ENCODE data around the gene CMTR2.

The CMTR2 gene

GRCh38 chr16:71282943-71283342 lies 6.3 kb downstream of the CMTR2 start:
- in situ Hi-C loops (cut with MboI; ENCODE audit: low sequenced_read_pairs), result no loop called here

- in situ Hi-C loops (cut with MboI; ENCODE audit: low sequenced_read_pairs), result no loop called here
These were observed 12.4 kb downstream of the CMTR2 start for GRCh38 chr16:71276589-71277334.

GRCh38 chr16:71273384-71273783 lies 15.8 kb downstream of the CMTR2 start:
- in situ Hi-C loops (cut with MboI; ENCODE audit: low sequenced_read_pairs), result no loop called here

GRCh38 chr16:71264299-71264698 lies 24.9 kb downstream of the CMTR2 start:
- in situ Hi-C loops (cut with MboI; ENCODE audit: low sequenced_read_pairs), result no loop called here

GRCh38 chr16:71263582-71263981 lies 25.6 kb downstream of the CMTR2 start:
- in situ Hi-C loops (cut with MboI; ENCODE audit: low sequenced_read_pairs), result no loop called here

- in situ Hi-C loops (cut with MboI; ENCODE audit: low sequenced_read_pairs), result no loop called here
These were observed 26.8 kb downstream of the CMTR2 start for GRCh38 chr16:71262391-71262790.

GRCh38 chr16:71260995-71261394 lies 28.2 kb downstream of the CMTR2 start:
- in situ Hi-C loops (cut with MboI; ENCODE audit: low sequenced_read_pairs), result no loop called here

- in situ Hi-C loops (cut with MboI; ENCODE audit: low sequenced_read_pairs), result no loop called here
These were observed 30.1 kb downstream of the CMTR2 start for GRCh38 chr16:71259086-71259485.

- in situ Hi-C loops (cut with MboI; ENCODE audit: low sequenced_read_pairs), result no loop called here
These were observed 30.8 kb downstream of the CMTR2 start for GRCh38 chr16:71258372-71258771.

- in situ Hi-C loops (cut with MboI; ENCODE audit: low sequenced_read_pairs), result no loop called here
These were observed 31.4 kb downstream of the CMTR2 start for GRCh38 chr16:71257768-71258167.

- in situ Hi-C loops (cut with MboI; ENCODE audit: low sequenced_read_pairs), result no loop called here
These were observed 33.5 kb downstream of the CMTR2 start for GRCh38 chr16:71255721-71256120.

- in situ Hi-C loops (cut with MboI; ENCODE audit: low sequenced_read_pairs), result no loop called here
These were observed 34.2 kb downstream of the CMTR2 start for GRCh38 chr16:71254832-71255525.

- in situ Hi-C loops (cut with MboI; ENCODE audit: low sequenced_read_pairs), result no loop called here
These were observed 38.6 kb downstream of the CMTR2 start for GRCh38 chr16:71250461-71251235.

GRCh38 chr16:71249399-71249798 lies 39.8 kb downstream of the CMTR2 start:
- in situ Hi-C loops (cut with MboI; ENCODE audit: low sequenced_read_pairs), result no loop called here

- in situ Hi-C loops (cut with MboI; ENCODE audit: low sequenced_read_pairs), result no loop called here
These were observed 41.7 kb downstream of the CMTR2 start for GRCh38 chr16:71247478-71247877.

GRCh38 chr16:71246309-71246708 lies 42.9 kb downstream of the CMTR2 start:
- in situ Hi-C loops (cut with MboI; ENCODE audit: low sequenced_read_pairs), result no loop called here

- in situ Hi-C loops (cut with MboI; ENCODE audit: low sequenced_read_pairs), result no loop called here
These were observed 44.7 kb downstream of the CMTR2 start for GRCh38 chr16:71244521-71244920.

GRCh38 chr16:71242601-71243000 lies 46.6 kb downstream of the CMTR2 start:
- in situ Hi-C loops (cut with MboI; ENCODE audit: low sequenced_read_pairs), result no loop called here

GRCh38 chr16:71242036-71242435 lies 47.2 kb downstream of the CMTR2 start:
- in situ Hi-C loops (cut with MboI; ENCODE audit: low sequenced_read_pairs), result no loop called here
